NCI-H82 (cell line): Measurements from ENCODE around the gene RASGRP2.

Source experiments
- DNase-seq: peaks from one replicate; lab custom pipeline; 2025; lab: John Stamatoyannopoulos, UW

The RASGRP2 gene

GRCh38 chr11:64694821-64695365, 49.0 kb downstream of the RASGRP2 start:
- DNase-seq = peak; percentile 60

- no peak for DNase-seq
These were observed 49.8 kb downstream of the RASGRP2 start for GRCh38 chr11:64694026-64694755.

- DNase-seq = no peak
These were observed 51.1 kb downstream of the RASGRP2 start for GRCh38 chr11:64692764-64693331.

GRCh38 chr11:64691543-64691942, 52.4 kb downstream of the RASGRP2 start:
- DNase-seq = no peak

GRCh38 chr11:64690235-64690634, 53.7 kb downstream of the RASGRP2 start:
- DNase-seq = no peak

- DNase-seq = peak; percentile 94
These were observed 55.4 kb downstream of the RASGRP2 start for GRCh38 chr11:64688534-64688982.

- no peak for DNase-seq
These were observed 56.1 kb downstream of the RASGRP2 start for GRCh38 chr11:64687643-64688533.

- DNase-seq = no peak
These were observed 56.7 kb downstream of the RASGRP2 start for GRCh38 chr11:64687204-64687603.

- DNase-seq = no peak
These were observed 57.3 kb downstream of the RASGRP2 start for GRCh38 chr11:64686466-64687170.

GRCh38 chr11:64685536-64685935, 58.4 kb downstream of the RASGRP2 start:
- no peak for DNase-seq

- no peak for DNase-seq
These were observed 59.6 kb downstream of the RASGRP2 start for GRCh38 chr11:64684357-64684756.

GRCh38 chr11:64681171-64681570, 62.8 kb downstream of the RASGRP2 start:
- no peak for DNase-seq

GRCh38 chr11:64679846-64680245, 64.1 kb downstream of the RASGRP2 start:
- no peak for DNase-seq

- peak; percentile 94 for DNase-seq
These were observed 66.4 kb downstream of the RASGRP2 start for GRCh38 chr11:64677441-64678023.
